ENCODE data around the gene AUTS2. TPM values are rescaled to one million over a fixed set of nuclear protein-coding genes. Genes with fewer than 3 reads are reported as not detected.

AUTS2 gene
- polyA plus RNA-seq, 1 experiment = 0.54 TPM

GRCh38 chr7:70607759-70608158, 1009.5 kb downstream of the AUTS2 start:
- CTCF ChIA-PET = no interaction called here
- Histone ChIP-seq H3K4me3 (ENCODE audit: low read depth, low read length) (no peak overlapping the region), H3K27me3 (ENCODE audit: control insufficient read depth, insufficient read depth, low read length) (no peaks in the 10 kb centered on the region; the same call in 1 of the 2 replicates), H3K36me3 (ENCODE audit: control insufficient read depth, insufficient read depth, low read length) (no peaks in the 10 kb centered on the region)
- POLR2A ChIA-PET = no interaction called here
- no peak for DNase-seq (ENCODE audit: low read depth)
- TF ChIP-seq CTCF (IDR thresholded peaks at IDR 0.05; ENCODE audit: insufficient read depth, low read depth, low read length) = no peak

- Histone ChIP-seq H3K36me3 (ENCODE audit: control insufficient read depth, insufficient read depth, low read length) (no peaks in the 10 kb centered on the region), H3K27me3 (ENCODE audit: control insufficient read depth, insufficient read depth, low read length) (no peaks in the 10 kb centered on the region; the same call in 1 of the 2 replicates), H3K4me3 (ENCODE audit: low read depth, low read length) (no peak overlapping the region)
- ChIA-PET POLR2A (no interaction called here), CTCF (no interaction called here)
- DNase-seq (ENCODE audit: low read depth) = no peak
- TF ChIP-seq CTCF (IDR thresholded peaks at IDR 0.05; ENCODE audit: insufficient read depth, low read depth, low read length) = no peak
Measured at GRCh38 chr7:70608229-70608628, 1010.0 kb downstream of the AUTS2 start.

GRCh38 chr7:70612811-70613210, 1014.5 kb downstream of the AUTS2 start:
- no peak for TF ChIP-seq CTCF (IDR thresholded peaks at IDR 0.05; ENCODE audit: insufficient read depth, low read depth, low read length)
- ChIA-PET CTCF (no interaction called here), POLR2A (no interaction called here)
- no peak for DNase-seq (ENCODE audit: low read depth)
- Histone ChIP-seq H3K27me3 (ENCODE audit: control insufficient read depth, insufficient read depth, low read length) (no peaks in the 10 kb centered on the region), H3K4me3 (ENCODE audit: low read depth, low read length) (no peak overlapping the region), H3K36me3 (ENCODE audit: control insufficient read depth, insufficient read depth, low read length) (no peaks in the 10 kb centered on the region)

- no peak for TF ChIP-seq CTCF (IDR thresholded peaks at IDR 0.05; ENCODE audit: insufficient read depth, low read depth, low read length)
- POLR2A ChIA-PET = no interaction called here
- DNase-seq (ENCODE audit: low read depth) = no peak
Measured at GRCh38 chr7:70614237-70615045, 1016.2 kb downstream of the AUTS2 start.

GRCh38 chr7:70615066-70615606, 1016.9 kb downstream of the AUTS2 start:
- no peaks in the 10 kb centered on the region for H3K27me3 ChIP-seq (ENCODE audit: control insufficient read depth, insufficient read depth, low read length)
- H3K4me3 ChIP-seq (ENCODE audit: low read depth, low read length) = no peak overlapping the region
- no peaks in the 10 kb centered on the region for H3K36me3 ChIP-seq (ENCODE audit: control insufficient read depth, insufficient read depth, low read length)
- DNase-seq (ENCODE audit: low read depth) = no peak
- CTCF ChIA-PET = interaction anchor here (0.7 kb wide), 1 partner anchor 77 kb away, joined by 3 read pairs; no protein-coding TSS in a partner anchor
- POLR2A ChIA-PET = no interaction called here
- TF ChIP-seq CTCF (IDR thresholded peaks at IDR 0.05; ENCODE audit: insufficient read depth, low read depth, low read length) = no peak

More at GRCh38 chr7:70614237-70615045, 1016.2 kb downstream of the AUTS2 start:
- H3K36me3 ChIP-seq (ENCODE audit: control insufficient read depth, insufficient read depth, low read length) = no peaks in the 10 kb centered on the region
- CTCF ChIA-PET = interaction anchor here (0.6 to 0.7 kb wide), 2 partner anchors 78 to 420 kb away, joined by 3 to 4 read pairs; no protein-coding TSS in a partner anchor
- H3K4me3 ChIP-seq (ENCODE audit: low read depth, low read length) = no peak overlapping the region
- H3K27me3 ChIP-seq (ENCODE audit: control insufficient read depth, insufficient read depth, low read length) = no peaks in the 10 kb centered on the region

Data from BJ (cell line).